Vagina (tissue), 2 donors: ENCODE measurements around the gene PAQR5.

Source experiments
- POLR2AphosphoS5 ChIP-seq, 2 donors: sonication (generic); formaldehyde crosslinking; IDR thresholded peaks; one replicate each; pipeline ENCODE4 v1.9.0; 2017; ENCODE audit warnings: antibody characterized with exemption in 2 of 2, mild to moderate bottlenecking in 2 of 2, low read depth in 1 of 2; ENCODE audit not compliant: insufficient read depth in 1 of 2
- TF ChIP-seq, protein P1 (sequence below), 3 experiments: fragments of 450-650 bp in 2 of 3; fragments of 200-600 bp in 1 of 3; sonication (generic) in 1 of 3; IDR thresholded peaks; one replicate each; pipeline ENCODE4 v1.5.1; 2017 to 2019; ENCODE audit warnings: antibody characterized with exemption in 3 of 3, mild to moderate bottlenecking in 2 of 3, moderate library complexity in 2 of 3

DNA sequence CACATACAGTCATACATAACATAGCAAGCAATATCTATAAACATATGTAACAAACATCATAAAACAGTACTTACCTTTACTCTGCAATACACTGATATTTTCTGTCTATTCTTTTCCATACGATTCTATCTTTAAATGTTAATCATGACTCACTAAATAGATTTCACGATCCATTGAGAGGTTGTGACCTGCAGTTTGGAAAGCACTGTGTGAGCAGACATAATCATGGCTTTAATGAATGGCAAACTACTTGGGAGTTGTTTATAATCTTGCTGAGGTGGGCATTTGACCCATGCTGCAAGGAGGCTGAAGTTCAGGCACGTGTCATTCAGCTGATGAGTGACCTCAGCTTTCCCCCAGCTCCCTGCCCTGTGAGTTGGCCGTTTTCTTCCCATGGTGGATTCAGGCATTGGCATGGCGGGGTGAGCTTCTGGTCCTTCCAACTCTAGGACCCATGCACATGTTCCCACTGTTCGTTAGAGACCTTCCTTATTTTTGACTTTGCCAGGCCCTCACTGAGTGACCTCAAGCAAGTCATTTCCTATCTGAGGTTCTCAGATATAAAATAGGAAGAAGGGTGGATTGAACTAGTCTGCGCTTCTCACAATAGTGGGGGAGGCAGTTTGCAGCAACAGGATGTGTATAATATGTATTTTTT lies 41.7 kb downstream of the PAQR5 start:
- TF ChIP-seq, protein P1, sequence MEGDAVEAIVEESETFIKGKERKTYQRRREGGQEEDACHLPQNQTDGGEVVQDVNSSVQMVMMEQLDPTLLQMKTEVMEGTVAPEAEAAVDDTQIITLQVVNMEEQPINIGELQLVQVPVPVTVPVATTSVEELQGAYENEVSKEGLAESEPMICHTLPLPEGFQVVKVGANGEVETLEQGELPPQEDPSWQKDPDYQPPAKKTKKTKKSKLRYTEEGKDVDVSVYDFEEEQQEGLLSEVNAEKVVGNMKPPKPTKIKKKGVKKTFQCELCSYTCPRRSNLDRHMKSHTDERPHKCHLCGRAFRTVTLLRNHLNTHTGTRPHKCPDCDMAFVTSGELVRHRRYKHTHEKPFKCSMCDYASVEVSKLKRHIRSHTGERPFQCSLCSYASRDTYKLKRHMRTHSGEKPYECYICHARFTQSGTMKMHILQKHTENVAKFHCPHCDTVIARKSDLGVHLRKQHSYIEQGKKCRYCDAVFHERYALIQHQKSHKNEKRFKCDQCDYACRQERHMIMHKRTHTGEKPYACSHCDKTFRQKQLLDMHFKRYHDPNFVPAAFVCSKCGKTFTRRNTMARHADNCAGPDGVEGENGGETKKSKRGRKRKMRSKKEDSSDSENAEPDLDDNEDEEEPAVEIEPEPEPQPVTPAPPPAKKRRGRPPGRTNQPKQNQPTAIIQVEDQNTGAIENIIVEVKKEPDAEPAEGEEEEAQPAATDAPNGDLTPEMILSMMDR (IDR thresholded peaks at IDR 0.05), result no peak
- TF ChIP-seq POLR2AphosphoS5 (IDR thresholded peaks at IDR 0.05; ENCODE audit: insufficient read depth in 1 of 2, low read depth in 1 of 2), result no peak
